Neuron (in vitro differentiated cells): Measurements from ENCODE around the gene GTF2F1.
"Not testable (repeated sequence)": the region's sequence is repeated elsewhere in the genome, so short reads cannot be mapped to it uniquely, and the experiment has no call there.

Experiments used
- H2AFZ ChIP-seq: one replicate; pipeline ENCODE4 v1.6.1; 2013; ENCODE audit warnings: low read depth, mild to moderate bottlenecking, inconsistent platforms, low read length, moderate library complexity
- H3K27me3 ChIP-seq: one replicate; pipeline ENCODE4 v1.6.1; 2013; ENCODE audit warnings: low read length; ENCODE audit not compliant: insufficient read depth
- H3K36me3 ChIP-seq: one replicate; pipeline ENCODE4 v1.6.1; 2013; ENCODE audit warnings: low read length; ENCODE audit not compliant: insufficient read depth
- H3K4me1 ChIP-seq: one replicate; pipeline ENCODE4 v1.6.1; 2013; ENCODE audit warnings: low read length; ENCODE audit not compliant: insufficient read depth
- H3K4me3 ChIP-seq: 2 replicates; pipeline ENCODE4 v1.5.1; 2013; ENCODE audit warnings: mild to moderate bottlenecking, low read length, moderate library complexity
- H3K9me3 ChIP-seq: one replicate; pipeline ENCODE4 v1.6.1; 2013; ENCODE audit warnings: low read length

GTF2F1 gene

GRCh38 chr19:6352381-6353165, 40.4 kb downstream of the GTF2F1 start:
- no peaks in the 10 kb centered on the region for H3K27me3 ChIP-seq
- no peak overlapping the region for H3K4me3 ChIP-seq
- H3K9me3 ChIP-seq = no peaks in the 10 kb centered on the region
- no peak overlapping the region for H2AFZ ChIP-seq
- no peaks in the 10 kb centered on the region for H3K36me3 ChIP-seq
- no peaks in the 10 kb centered on the region for H3K4me1 ChIP-seq

GRCh38 chr19:6350688-6351087, 42.3 kb downstream of the GTF2F1 start:
- Histone ChIP-seq H3K36me3 (no peaks in the 10 kb centered on the region), H3K27me3 (no peaks in the 10 kb centered on the region), H3K4me1 (no peaks in the 10 kb centered on the region), H2AFZ (no peak overlapping the region), H3K9me3 (no peaks in the 10 kb centered on the region), H3K4me3 (no peak overlapping the region)

GRCh38 chr19:6349271-6349670, 43.7 kb downstream of the GTF2F1 start:
- H3K27me3 ChIP-seq, H3K9me3 ChIP-seq: not testable (repeated sequence)

GRCh38 chr19:6343462-6343861, 49.5 kb downstream of the GTF2F1 start:
- Histone ChIP-seq H3K4me3 (no peak overlapping the region), H3K4me1 (no peaks in the 10 kb centered on the region), H2AFZ (no peak overlapping the region), H3K9me3 (no peaks in the 10 kb centered on the region), H3K27me3 (no peaks in the 10 kb centered on the region), H3K36me3 (no peaks in the 10 kb centered on the region)

More at GRCh38 chr19:6349271-6349670, 43.7 kb downstream of the GTF2F1 start:
- H3K36me3 ChIP-seq, H2AFZ ChIP-seq, H3K4me3 ChIP-seq, H3K4me1 ChIP-seq: not testable (repeated sequence)

GRCh38 chr19:6340493-6341201, 52.3 kb downstream of the GTF2F1 start:
- Histone ChIP-seq H3K4me3 (no peak overlapping the region), H3K4me1 (no peaks in the 10 kb centered on the region), H3K27me3 (no peaks in the 10 kb centered on the region)

GRCh38 chr19:6334490-6335285, 58.3 kb downstream of the GTF2F1 start:
- no peaks in the 10 kb centered on the region for H3K36me3 ChIP-seq
- no peaks in the 10 kb centered on the region for H3K4me1 ChIP-seq
- no peak overlapping the region for H3K4me3 ChIP-seq
- peaks cover 4% of the 10 kb centered on the region for H3K27me3 ChIP-seq
- no peaks in the 10 kb centered on the region for H3K9me3 ChIP-seq
- H2AFZ ChIP-seq = no peak overlapping the region

More at GRCh38 chr19:6340493-6341201, 52.3 kb downstream of the GTF2F1 start:
- H2AFZ ChIP-seq = no peak overlapping the region
- H3K36me3 ChIP-seq = no peaks in the 10 kb centered on the region
- no peaks in the 10 kb centered on the region for H3K9me3 ChIP-seq

- H3K4me1 ChIP-seq = no peaks in the 10 kb centered on the region
- H3K9me3 ChIP-seq = no peaks in the 10 kb centered on the region
- peaks cover 4% of the 10 kb centered on the region for H3K27me3 ChIP-seq
- no peak within 1 kb of the TSS for H3K4me3 ChIP-seq
- H2AFZ ChIP-seq = no peak within 1 kb of the TSS
- no peaks in the 10 kb centered on the region for H3K36me3 ChIP-seq
These were observed 59.5 kb downstream of the GTF2F1 start, which contains the start of gene ACER1 for GRCh38 chr19:6333439-6333838. TSS of gene ACER1 (minus strand) at chr19:6333612. CDS start at chr19:6333551, 61 bp downstream.
